Measurements from ENCODE around the gene SLC51B.
"Not testable (repeated sequence)": the region's sequence is repeated elsewhere in the genome, so short reads cannot be mapped to it uniquely, and the experiment has no call there.

Gene SLC51B

DNA sequence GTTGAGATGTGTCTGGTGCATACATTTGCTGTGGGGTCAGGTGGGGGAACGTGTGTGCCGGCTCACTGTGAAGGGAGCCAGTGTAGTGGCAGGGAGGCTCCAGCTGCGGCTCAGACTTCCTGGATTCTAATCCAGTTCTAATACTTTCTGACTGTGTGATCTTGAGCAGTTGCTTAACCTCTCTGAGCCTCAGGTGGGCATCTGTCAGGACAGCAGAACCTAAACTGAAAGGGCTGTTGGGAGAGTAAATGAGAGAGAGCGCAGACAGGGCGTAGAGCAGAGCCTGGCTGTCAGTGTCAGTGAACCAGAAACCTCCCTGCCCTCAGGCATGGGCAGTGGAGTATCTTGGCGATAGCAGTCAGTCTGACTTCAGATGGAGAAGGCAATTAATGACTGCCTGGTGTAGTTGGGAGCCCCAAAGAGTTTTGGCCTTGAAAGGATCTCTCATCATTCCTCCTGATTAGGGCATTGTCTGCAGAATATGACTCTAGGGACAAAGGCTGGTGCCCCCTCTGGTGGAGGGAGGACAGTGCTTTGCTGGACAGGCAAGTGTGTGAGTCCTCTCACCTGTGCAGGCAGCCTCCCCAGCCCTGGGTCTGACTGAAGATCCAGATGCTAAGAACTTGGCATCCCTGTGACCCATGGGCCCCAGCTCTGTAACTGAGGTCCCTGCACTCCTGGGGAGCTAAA is 40.9 kb downstream of the SLC51B start:
- DNase-seq = no peak

DNA sequence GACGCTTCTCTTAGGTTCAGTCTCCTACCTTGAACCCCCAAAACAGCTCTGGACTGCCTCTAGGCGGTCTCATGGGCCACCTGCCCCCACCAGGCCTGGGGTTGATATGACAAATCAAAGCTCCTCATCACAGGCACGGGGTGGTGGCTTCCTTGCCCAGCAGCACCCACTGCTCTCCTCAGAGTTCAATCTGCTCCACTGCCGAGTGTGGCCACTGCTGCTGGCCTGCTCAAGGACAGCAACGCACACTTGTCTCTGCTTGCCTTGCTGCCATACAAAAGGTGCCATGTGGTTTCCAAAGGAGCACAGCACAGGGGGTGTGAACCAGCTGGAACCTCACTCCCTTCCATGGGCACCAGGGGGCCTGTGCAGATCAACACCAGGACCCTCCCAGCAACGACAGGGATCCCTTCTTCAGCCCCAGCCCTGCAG is 41.5 kb downstream of the SLC51B start:
- DNase-seq = no peak

DNA sequence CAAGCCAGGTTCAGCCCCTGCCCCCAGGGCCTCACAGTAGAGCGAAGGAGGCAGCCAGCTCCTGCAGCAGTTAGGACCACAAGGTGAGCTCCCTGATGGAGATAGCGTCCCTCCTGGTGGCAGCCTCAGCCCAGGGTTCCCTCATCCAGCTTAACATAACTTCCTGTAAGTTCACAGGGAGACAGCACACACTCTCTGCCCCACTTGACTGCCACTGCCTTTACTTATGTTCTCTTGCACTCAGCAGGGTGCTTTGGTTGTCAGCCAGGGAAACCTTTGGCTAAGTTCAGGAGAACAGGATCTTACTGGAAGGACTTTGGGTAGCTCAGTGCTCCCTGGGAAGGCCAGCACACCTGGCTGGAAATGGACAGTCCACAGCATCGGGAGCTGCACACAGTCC is 42.2 kb downstream of the SLC51B start:
- DNase-seq = no peak

DNA sequence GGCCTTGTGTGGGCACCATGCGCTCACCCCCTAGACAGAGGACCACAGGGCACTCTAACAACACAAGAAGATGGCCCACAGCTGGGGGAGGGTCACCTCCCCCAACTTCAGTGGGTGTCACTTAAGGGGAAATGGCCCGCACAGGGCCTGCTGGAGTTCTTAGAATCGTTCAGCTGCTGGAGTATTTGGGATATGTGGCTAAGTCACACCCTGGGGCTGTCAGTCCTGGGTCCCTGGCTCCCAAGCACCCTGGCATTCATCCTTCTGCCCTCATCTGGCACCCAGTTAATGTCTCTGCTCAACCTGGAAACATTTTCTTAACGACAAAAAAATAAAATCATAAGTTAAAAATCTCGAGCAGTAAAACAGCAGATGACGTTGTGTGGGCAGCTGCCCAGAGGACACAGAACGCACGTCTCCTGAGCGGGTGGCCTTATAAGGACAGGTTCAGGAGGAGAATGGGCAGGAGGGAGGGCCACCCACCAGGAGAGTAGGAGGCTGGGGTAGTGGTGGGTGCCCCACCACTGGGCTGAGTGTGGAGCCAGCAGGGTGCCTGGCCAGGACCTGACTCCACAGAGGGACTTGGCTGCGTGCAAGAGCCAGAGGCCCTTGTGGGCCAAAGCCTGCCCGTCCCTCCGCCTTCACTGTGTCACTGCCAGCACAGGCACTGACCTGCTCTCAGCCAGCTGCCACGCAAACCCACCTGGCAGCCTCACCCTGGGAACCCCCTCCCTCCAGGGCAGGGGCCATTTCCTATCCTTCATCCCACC is 42.9 kb downstream of the SLC51B start:
- no peak for DNase-seq

DNA sequence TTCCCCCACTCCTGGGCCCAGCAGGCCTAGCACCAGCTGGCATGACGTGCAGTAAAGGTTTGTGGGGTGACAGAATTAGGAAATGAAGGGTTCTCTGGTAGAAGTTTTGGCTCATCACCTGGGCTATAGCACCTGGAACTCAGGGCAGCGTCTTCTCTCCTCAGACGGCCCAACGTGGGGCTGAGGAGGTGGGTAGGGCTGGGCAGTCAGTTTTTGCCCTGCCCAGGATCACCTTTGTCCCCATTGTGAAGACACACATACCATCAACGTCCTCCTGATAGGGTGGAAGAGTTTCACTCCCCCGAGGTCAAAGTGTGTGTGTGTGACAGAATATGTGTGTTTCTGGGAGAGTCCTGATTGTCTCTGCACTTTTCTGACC is 43.4 kb downstream of the SLC51B start:
- no peak for DNase-seq

DNA sequence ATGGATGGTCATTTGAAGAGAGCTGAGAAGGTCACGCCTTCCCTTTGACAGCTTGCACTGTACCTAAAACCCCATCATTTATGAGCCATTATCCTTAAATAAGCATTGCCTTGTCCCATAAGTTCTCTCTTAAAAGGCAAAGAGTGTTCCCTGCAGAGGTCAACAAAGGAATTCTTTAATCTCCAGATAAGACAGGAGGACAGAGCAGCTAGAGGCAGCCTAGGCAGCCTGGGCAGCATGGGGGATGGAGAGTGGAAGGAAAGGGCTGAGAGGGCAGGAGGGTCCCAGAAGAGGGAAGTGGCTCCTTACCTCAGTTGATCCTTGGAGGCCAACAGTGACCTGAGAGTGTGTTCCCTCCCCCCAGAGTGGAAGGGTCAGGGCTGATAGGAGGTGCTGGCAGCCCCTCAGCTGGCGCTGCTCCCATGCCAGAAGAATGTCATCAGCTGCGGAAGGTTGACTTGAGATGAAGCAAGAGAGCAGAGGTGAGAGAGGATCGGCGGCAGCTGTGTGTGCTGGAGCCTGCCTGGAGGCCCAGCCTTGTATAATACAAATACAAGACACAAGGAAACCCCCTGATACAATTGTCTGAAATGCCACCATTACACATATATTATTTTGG is 44.1 kb downstream of the SLC51B start:
- DNase-seq = no peak

DNA sequence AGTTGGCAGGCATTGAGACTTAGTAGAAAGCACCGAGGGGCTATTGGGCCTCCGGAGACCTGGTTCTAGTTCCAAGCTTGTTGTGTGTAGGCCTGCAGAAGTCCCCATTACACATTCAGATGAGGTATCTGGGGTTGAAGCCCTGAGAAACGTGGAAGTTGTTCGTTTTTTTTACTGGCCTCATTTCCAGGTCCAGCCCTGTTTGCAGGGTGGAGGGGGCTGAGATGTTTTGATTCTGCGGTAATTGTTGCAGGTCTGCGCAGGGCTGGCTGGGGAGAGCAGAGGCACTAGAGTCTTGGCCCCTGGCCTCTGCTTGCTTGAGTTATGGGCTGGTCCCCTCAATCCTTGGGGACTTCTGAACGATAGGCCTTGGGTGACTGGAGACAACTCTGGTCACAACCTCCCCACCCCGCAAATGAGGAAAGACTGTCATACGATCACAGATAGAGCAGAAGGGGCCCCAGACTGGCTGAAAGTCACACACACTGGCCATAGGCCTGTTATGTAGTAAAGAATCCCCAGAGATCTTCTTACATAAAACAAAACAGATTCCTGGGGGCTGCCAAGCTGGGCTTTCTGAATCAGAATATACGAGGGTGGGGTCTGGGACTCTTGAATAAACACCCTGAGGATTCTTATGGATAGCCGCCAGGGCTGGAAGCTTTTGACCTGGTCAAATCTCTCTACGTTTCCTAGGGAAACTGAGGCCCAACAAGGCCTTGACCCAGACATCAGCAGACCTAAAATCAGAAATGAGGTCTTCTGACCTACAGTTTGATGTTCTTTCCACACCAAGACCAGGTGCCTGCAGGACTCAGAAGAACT is 47.0 kb downstream of the SLC51B start:
- DNase-seq = no peak

DNA sequence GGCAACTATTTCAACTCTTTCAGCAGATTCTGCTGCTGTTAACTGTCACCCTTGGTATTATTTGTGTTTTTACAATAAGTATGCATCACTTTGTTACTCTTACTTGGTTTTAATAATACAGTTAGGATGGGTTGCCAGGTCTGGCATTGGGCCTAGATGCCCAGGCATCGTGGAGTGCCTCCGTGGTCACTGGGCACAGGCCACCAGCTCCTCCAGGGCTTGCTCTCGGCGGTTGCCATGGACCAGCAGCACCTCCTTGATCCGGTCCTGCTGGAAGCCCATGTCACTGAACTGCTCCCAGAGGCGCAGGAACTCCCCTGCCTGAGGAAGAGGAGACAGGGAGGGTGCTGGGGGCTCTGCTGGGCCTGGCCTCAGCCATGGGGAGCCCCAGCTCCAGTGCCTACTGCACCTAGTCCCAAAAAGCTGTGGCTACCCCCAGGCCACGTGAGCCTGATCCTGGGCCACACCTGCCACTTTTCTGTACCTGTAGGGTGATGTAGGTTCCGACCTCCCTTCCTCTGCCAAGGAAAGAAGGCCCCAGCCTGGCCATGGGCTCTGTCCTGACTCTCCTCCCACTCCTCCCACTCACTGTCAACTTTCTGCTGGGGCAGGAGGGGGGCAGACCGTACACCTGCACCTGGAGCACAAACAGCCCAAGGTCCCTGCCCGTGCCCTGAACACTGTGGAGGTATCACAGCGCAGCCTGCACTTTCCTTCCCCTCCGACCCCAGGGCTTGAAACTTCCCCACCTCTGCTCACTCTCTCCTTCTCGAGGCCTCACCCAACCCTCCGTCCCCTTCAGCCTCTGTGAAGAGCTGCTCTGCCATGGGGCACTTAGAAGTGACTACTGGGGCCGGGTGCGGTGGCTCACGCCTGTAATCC is 48.0 kb downstream of the SLC51B start:
- DNase-seq = no peak

DNA sequence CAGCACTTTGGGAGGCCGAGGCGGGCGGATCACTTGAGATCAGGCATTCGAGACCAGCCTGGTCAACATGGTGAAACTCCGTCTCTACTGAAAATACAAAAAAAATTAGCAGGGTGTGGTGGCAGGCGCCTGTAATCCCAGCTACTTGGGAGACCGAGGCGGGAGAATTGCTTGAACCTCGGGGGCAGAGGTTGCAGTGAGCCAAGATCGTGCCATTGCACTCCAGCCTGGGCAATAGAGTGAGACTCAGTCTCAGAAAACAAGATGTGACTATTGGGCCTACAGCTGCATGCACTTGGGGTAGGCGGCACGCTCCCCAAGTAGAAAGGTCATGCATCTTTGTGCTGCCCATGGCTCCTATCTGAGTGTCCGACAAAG is 48.6 kb downstream of the SLC51B start:
- not testable (repeated sequence) for DNase-seq

DNA sequence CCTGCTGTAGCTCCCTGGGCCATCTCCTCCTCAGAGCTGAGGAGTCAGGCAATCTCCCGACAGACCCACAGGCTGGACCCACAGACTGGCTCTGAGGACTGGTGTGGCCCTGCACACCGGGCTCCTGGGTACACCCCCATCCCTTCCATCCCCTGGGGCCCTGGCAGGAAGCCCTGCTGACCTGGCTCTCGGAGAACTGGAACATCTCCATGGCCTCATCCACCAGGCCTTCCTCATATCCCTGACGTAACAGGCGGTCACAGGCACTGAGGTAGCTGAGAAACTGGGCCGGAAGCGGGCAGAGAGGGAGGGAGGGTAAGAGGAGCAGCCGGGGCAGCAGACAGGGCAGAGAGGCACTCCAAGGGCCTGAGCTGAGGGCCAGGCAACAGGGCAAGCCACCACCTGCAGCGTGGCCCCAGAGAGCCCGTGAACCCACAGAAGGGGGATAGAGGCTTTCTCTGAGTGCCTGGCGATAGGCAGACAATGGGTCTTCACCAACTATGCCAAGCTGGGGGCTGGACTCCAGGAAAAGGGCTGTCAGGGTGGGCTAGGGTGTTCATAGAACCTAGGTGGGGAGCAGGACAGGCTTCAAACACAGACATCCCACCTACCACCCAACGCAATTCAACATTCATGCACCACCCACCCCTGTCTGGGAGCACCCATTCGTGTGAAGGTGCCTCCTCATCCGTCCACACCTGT is 49.3 kb downstream of the SLC51B start:
- DNase-seq = no peak

DNA sequence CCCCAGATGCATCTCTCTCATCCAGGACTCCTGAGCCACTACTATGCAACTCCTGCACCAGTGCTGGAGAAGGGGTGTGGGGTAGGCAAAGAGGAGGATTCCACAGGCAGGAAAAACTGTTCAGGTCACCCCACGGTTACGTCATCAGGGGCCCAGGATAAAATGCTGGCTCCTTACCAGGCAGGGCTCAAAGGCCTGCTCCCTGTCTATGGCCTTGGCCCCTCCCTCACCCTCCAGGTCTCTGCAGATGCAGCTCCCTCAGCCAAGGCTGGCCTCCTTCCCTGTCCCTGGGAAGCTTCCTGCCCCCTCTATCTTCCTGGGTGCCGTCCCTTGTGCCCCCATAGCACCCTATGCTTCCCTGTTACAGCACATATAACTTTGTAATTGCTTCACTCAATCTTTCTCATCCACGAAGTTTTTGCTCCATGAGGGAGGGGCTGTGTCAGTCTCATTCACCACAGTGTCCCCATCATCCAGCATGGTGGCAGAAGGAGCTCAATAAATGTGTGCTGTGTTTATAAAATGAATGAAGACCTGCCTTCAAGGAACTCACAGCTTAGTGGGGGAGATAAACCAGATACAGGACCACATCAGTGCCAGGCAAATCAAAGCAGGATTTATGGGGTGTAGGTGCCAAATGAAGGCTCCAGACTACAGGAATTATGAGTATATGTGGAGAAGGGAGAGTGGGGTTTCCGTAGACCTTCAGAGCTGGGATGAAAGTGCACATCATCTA is 50.0 kb downstream of the SLC51B start:
- no peak for DNase-seq

DNA sequence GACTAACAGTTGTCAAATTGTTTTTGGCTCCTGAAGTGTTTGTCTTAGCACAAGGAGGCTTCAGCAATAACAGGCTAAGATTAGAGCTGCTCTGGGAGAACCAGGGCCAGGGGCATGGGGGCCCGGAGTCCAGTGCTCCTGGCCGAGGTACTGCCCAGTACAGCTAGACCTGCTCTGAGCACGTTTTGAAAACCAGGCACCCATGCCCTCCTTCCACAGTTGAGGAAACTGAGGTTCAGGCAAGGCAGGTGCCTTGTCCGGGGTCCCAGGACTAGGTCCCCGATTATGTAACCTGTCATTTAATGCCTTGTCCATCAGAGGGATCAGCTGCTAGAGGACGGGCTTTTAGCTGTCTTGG is 50.5 kb downstream of the SLC51B start:
- no peak for DNase-seq

DNA sequence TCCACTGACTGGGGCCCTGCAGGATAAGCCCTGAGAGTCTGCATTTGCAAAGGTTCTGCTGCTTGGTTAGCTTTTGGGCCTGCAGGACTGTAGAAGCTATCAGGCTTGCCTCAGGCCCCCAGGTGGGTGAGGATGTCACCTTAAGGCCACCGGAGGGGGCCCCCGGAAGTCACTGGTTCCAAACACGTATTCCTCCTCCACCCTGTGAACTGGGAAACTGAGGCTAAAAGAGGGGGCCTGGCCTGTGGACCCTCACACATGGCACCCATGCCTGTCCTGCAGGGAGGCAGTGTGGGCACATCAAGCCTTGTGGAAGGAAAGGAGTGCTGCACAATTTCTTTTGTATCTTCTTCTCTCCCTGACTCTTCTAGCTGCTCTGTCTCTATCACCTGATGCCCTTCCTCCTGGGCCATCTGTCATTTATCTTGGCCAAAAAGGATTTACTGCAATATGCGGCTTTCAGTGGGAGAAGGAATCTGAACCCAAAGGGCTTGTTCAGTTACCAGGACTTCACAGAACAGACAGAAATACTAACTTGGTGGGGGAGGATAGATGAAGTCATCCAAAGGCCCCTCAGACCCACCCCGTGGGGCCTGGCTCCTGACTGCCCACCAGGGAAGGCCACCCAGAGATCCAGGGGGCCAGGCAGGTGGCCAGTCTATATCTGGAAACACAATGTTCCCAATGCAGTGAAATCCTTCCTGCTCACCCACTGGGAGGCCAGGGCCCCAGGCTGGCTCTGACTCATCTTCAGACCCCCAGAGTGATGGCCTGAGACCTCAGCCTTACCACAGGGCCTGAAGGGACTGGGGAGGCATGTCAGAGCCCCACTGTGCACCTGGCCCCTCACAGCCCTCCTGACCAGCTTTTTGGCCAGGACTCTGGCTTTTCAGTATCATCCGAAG is 51.5 kb downstream of the SLC51B start:
- DNase-seq = no peak

DNA sequence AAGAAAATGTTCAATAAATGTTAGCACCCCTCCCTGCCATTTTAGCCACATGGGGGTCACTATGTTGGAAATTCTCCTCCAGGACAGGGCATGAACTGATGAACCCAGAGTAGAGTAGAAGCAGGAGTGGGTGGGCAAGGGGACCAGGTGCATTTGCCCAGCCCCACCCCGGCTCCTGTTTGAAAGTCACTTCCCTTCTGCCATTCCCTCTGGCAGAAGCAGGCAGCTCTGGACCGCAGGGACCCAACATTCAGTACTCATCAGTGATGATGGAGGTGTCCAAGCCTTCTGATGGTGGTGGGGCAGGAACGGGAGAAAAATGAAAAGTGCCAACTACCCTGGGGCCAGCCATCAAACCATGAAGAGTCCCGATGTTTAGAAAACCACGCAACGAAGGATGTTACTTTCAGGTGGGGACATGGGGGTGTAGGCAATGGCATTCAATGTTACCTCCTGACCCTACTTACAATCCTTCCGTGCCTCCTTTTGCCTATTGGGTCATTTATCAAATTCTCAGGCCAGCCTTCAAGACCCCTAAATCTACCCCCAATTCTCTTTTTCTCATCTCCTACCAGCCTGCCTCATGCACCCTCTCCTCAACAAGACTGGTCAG is 52.6 kb downstream of the SLC51B start:
- DNase-seq = no peak

DNA sequence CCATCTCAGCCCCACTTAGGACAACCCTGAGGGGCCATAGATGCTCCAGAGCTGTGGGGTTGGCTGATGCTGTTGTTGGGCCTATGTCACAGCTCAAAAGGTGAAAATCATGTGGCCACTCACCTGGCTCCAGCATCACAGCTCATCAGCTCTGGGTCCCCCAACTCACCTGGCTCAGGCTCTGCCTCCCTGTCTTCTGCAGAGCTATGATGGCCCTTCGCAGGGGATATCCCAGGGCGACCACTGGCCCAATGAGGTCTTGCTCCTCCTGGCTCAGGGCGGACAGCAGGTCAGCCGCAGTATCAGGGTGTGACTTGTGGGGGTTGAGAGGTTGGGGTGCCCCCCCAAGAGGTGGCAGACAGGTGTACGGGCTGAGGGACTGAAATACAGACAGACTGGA is 54.1 kb downstream of the SLC51B start:
- no peak for DNase-seq

DNA sequence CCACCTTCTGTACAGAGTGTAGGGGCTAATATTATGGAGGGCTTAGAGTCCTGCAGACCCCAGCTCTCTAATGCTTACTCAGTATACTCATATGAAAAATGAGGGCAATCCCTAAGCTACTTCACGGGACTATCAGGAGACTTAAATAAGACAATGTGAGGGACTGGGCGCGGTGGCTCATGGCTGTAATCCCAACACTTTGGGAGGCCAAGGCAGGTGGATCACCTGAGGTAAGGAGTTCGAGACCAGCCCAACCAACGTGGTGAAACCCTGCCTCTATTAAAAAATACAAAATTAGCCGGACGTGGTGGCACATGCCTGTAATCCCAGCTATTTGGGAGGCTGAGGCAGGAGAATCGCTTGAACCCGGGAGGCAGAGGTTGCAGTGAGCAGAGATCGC is 54.6 kb downstream of the SLC51B start:
- DNase-seq = not testable (repeated sequence)

DNA sequence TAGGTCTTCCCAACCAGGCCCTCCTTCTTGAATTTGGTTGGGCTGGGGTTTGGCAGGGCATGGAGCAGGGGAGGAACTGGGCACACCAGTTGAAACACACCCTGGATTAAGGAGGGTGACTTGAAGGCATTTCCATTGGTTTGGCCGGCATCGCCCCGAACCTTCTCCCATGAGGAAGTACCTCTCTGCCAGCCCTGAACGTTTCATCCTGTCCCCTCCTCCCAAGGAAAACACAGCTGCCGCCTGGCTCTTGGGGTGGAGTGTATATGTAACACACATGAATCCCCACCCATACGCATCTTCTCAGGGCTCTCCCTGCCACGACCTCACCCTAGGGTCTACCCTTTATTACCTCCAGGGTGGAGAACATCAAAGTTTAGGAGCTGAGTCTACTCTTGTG is 55.3 kb downstream of the SLC51B start:
- DNase-seq = no peak

DNA sequence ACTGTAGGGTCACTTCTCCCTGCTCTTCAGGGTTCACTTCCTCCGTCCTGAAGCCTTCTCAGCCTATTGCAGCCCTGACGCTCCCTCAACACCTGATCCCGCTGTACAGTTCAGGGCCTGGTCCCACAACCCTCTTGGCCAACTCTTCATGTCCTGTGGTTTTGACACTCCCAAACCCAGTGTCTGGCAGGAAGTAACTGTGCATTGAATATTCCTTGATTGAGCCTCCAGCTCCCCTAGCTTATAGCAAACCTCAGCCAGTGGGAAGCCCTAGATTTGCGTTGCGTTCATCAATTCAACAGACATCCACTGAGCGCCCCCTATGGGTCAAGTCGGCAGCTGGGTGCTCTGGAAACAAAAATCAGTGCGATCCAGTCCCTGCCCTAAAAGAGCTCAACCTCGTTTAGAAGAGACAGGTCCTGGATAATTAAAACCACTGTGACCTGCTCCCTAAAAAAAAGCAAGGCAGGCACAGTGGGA is 56.3 kb downstream of the SLC51B start:
- DNase-seq = no peak

All from NCI-H1105 (cell line).